GM12874 (cell line): ENCODE measurements around the gene TMEM270.

ENCODE experiments used
- CTCF ChIP-seq: IDR thresholded peaks from 2 replicates; pipeline ENCODE4 v1.5.1; 2011; ENCODE audit warnings: low read depth, mild to moderate bottlenecking, control low read depth, low read length, moderate library complexity; ENCODE audit not compliant: insufficient read depth

TMEM270 gene

GRCh38 chr7:73888959-73889358 lies 28.0 kb downstream of the TMEM270 start:
- no peak for TF ChIP-seq CTCF

- no peak for TF ChIP-seq CTCF
Measured at GRCh38 chr7:73890555-73891147, 29.7 kb downstream of the TMEM270 start.

GRCh38 chr7:73891178-73891885 lies 30.4 kb downstream of the TMEM270 start:
- TF ChIP-seq CTCF = no peak

GRCh38 chr7:73892003-73892999 lies 31.3 kb downstream of the TMEM270 start:
- TF ChIP-seq CTCF = no peak

- TF ChIP-seq CTCF = no peak
Measured at GRCh38 chr7:73893342-73894101, 32.6 kb downstream of the TMEM270 start.

- no peak for TF ChIP-seq CTCF
Measured at GRCh38 chr7:73894166-73894565, 33.2 kb downstream of the TMEM270 start.
